ENCODE data around the gene ASZ1. TPM values are rescaled to one million over a fixed set of nuclear protein-coding genes. Genes with fewer than 3 reads are reported as not detected.

The ASZ1 gene
- not detected in 5 replicates for total RNA-seq (2022; extraction: Qiagen RNA extraction)

GRCh38 chr7:117427258-117427701 is at the start of gene ASZ1:
TSS of gene ASZ1 (minus strand) at chr7:117427493. CDS start at chr7:117427460, 33 bp downstream.

GRCh38 chr7:117322741-117323304 is 104.5 kb downstream of the ASZ1 start, which contains the start of gene WNT2:
TSS of gene WNT2 (minus strand) at chr7:117323058. CDS start at chr7:117322989, 69 bp downstream.

Other genes starting within 250 kb of the ASZ1 start
- 0.02 TPM in 1 of 5 replicates, not detected in the others for gene WNT2, start 104.4 kb downstream of the ASZ1 start, total RNA-seq (2022; extraction: Qiagen RNA extraction)
- gene CFTR, start 52.5 kb upstream of the ASZ1 start, total RNA-seq (2022; extraction: Qiagen RNA extraction): 0.05 to 0.11 TPM in 2 of 5 replicates, not detected in the others